WERI-Rb-1 (cell line): ENCODE results near the gene GOSR1.
"Not testable (repeated sequence)": the region's sequence is repeated elsewhere in the genome, so short reads cannot be mapped to it uniquely, and the experiment has no call there.

Source experiments
- DNase-seq: peaks from one replicate; pipeline ENCODE4 v3.0.0-alpha.2; 2020
- H3K27ac ChIP-seq: fragments of 250-450 bp; sonication (Bioruptor Pico); 2 replicates; pipeline ENCODE4 v1.5.1; 2020; ENCODE audit warnings: mild to moderate bottlenecking, moderate library complexity
- H3K27me3 ChIP-seq: fragments of 250-450 bp; sonication (Bioruptor Pico); 2 replicates; pipeline ENCODE4 v1.5.1; 2021; ENCODE audit warnings: mild to moderate bottlenecking, low read depth, moderate library complexity; ENCODE audit not compliant: insufficient read depth, severe bottlenecking
- H3K36me3 ChIP-seq: fragments of 250-450 bp; sonication (Bioruptor Pico); 2 replicates; pipeline ENCODE4 v1.5.1; 2020; ENCODE audit warnings: mild to moderate bottlenecking, moderate library complexity
- H3K4me3 ChIP-seq: 2 replicates; pipeline ENCODE4 v1.5.1; 2011; ENCODE audit warnings: low read depth, mild to moderate bottlenecking, control low read depth, low read length
- H3K9me3 ChIP-seq: fragments of 250-450 bp; sonication (Bioruptor Pico); 2 replicates; pipeline ENCODE4 v1.5.1; 2021; ENCODE audit warnings: mild to moderate bottlenecking, moderate library complexity; ENCODE audit not compliant: severe bottlenecking
- CTCF ChIP-seq: IDR thresholded peaks from 2 replicates; pipeline ENCODE4 v1.5.1; 2011; ENCODE audit warnings: low read depth, mild to moderate bottlenecking, control low read depth, inconsistent platforms, low read length

GOSR1 gene

GRCh38 chr17:30520436-30520835 lies 43.2 kb downstream of the GOSR1 start:
- peaks cover 2% of the 10 kb centered on the region for H3K9me3 ChIP-seq
- H3K27ac ChIP-seq, result no peak overlapping the region
- DNase-seq, result no peak
- TF ChIP-seq CTCF, result no peak
- H3K27me3 ChIP-seq, result no peaks in the 10 kb centered on the region
- peaks cover 41% of the 10 kb centered on the region for H3K36me3 ChIP-seq
- no peak overlapping the region for H3K4me3 ChIP-seq

- peaks cover 41% of the 10 kb centered on the region for H3K36me3 ChIP-seq
- H3K27me3 ChIP-seq, result no peaks in the 10 kb centered on the region
- no peak overlapping the region for H3K4me3 ChIP-seq
- no peak for DNase-seq
- no peak for TF ChIP-seq CTCF
- peaks cover 2% of the 10 kb centered on the region for H3K9me3 ChIP-seq
- H3K27ac ChIP-seq, result no peak overlapping the region
These were observed 43.7 kb downstream of the GOSR1 start for GRCh38 chr17:30520882-30521281.

DNA sequence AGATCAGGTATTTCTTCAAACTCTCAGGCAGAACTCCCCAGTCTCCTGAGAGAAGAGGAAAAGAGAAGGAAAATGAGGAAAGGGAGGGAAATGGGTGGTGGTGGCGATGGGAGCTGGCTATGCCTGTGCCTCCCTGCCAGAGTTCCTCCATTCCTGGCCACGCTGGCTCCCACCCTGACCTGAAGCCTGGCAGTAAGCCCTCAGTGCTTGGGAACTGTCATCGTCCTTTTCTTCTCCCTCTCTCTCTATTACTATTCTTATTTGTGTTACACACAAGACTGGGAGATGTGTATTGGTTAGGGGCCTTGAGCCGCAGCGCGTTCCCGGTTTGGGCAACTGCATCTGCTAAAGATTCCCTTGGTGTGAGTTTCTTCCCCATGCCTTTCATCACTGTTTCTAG lies 44.6 kb downstream of the GOSR1 start:
- TF ChIP-seq CTCF, result no peak
- no peak overlapping the region for H3K4me3 ChIP-seq
- peaks cover 2% of the 10 kb centered on the region for H3K9me3 ChIP-seq
- H3K27me3 ChIP-seq, result no peaks in the 10 kb centered on the region
- peaks cover 38% of the 10 kb centered on the region for H3K36me3 ChIP-seq
- H3K27ac ChIP-seq, result no peak overlapping the region
- DNase-seq, result no peak

- H3K27ac ChIP-seq, H3K4me3 ChIP-seq, H3K9me3 ChIP-seq, H3K27me3 ChIP-seq, DNase-seq: not testable (repeated sequence)
- peaks cover 34% of the 10 kb centered on the region for H3K36me3 ChIP-seq
These were observed 46.0 kb downstream of the GOSR1 start for GRCh38 chr17:30523236-30523635.

GRCh38 chr17:30524847-30525246 lies 47.6 kb downstream of the GOSR1 start:
- DNase-seq, result no peak
- H3K27ac ChIP-seq, result no peak overlapping the region
- peaks cover 28% of the 10 kb centered on the region for H3K36me3 ChIP-seq
- no peaks in the 10 kb centered on the region for H3K27me3 ChIP-seq
- TF ChIP-seq CTCF, result no peak
- H3K9me3 ChIP-seq, result peaks cover 2% of the 10 kb centered on the region
- H3K4me3 ChIP-seq, result no peak overlapping the region

DNA sequence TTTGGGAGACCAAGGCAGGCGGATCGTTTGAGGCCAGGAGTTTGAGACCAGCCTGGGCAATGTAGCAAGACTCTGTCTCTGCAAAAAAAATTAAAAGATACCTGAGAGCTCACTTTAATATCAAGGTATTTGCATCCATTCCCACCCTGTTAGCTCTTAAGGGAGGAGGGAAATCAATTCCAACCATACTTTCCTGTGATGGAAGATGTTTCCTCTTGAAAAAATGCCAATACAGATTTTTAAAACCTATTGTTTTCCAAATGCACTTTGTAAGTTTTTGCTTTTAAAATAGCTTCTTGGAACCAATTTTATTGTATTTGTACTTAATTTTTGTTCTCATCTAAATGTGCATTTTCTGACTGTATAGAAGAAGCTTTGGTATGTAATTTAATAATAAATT lies 49.2 kb downstream of the GOSR1 start:
- Histone ChIP-seq H3K9me3 (peaks cover 2% of the 10 kb centered on the region), H3K27ac (no peak overlapping the region), H3K27me3 (no peaks in the 10 kb centered on the region), H3K36me3 (peaks cover 17% of the 10 kb centered on the region), H3K4me3 (no peak overlapping the region)
- DNase-seq, result no peak
- no peak for TF ChIP-seq CTCF

GRCh38 chr17:30528701-30529100 lies 51.5 kb downstream of the GOSR1 start:
- H3K27ac ChIP-seq, H3K36me3 ChIP-seq, H3K9me3 ChIP-seq, H3K4me3 ChIP-seq, H3K27me3 ChIP-seq, DNase-seq: not testable (repeated sequence)
